Activated naive CD8-positive, alpha-beta T cell treated with anti-CD3 and anti-CD28 coated beads, Interleukin-2, amount 50 U/mL, for 24 hours (primary cell): ENCODE measurements around the gene INPP4B.

Experiments used
- ATAC-seq: fragments of 150-1000 bp; cut with Tn5 transposase; one replicate; pipeline ENCODE4 v1.10.0; 2021
- DNase-seq: peaks from one replicate; pipeline ENCODE4 v3.0.0; 2021
- H3K27ac Mint-ChIP-seq: one replicate; pipeline ENCODE4 v1.8.0; 2021; ENCODE audit warnings: mild to moderate bottlenecking, mixed read lengths
- H3K27me3 Mint-ChIP-seq: one replicate; pipeline ENCODE4 v1.8.0; 2021; ENCODE audit warnings: mixed read lengths
- H3K36me3 Mint-ChIP-seq: one replicate; pipeline ENCODE4 v1.8.0; 2021; ENCODE audit warnings: low read depth, mixed read lengths
- H3K4me1 Mint-ChIP-seq: one replicate; pipeline ENCODE4 v1.8.0; 2021; ENCODE audit warnings: mixed read lengths
- H3K4me3 Mint-ChIP-seq: one replicate; pipeline ENCODE4 v1.8.0; 2021; ENCODE audit warnings: mild to moderate bottlenecking, moderate library complexity, mixed read lengths
- H3K9me3 Mint-ChIP-seq: one replicate; pipeline ENCODE4 v1.8.0; 2021; ENCODE audit warnings: mixed read lengths

INPP4B gene

DNA sequence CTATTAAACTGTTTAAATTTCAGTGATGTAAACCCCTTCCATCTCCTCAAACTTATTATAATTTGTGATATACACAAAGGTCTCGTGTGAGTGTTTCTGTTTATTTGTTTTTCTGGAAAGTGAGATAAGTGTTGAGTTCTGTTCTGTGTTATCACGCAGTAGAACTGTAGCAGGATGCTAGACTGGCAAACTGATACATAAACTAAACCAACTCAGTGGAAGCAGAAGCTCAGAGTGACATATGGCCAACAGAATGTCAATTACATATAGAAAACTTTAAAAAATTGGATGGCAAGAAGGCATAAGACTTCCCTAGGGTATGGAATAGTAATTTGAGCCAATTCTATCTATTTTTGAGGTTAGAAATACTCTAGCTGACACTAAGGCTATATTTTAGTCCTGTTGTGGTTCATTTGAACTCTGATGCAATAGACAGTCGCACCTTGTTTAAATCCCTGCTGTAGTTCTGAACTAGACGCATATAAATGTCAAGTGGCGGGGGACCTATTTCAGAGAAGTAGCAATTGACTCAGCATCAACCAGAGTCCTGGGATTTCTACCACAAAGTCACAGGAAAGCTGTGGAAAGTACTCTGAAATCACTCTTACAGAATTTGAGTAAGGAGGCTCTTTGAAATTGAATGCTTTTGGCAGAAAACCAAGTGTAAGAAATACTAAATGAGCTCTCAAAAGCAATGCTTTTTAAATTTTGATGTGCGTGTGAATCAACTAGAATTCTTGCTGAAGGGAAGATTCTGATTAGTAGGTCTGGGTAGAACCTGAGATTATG lies 294.4 kb downstream of the INPP4B start:
- Mint-ChIP-seq H3K36me3 (no peaks in the 10 kb centered on the region), H3K4me1 (peaks cover 37% of the 10 kb centered on the region), H3K27ac (no peak overlapping the region), H3K4me3 (no peak overlapping the region), H3K9me3 (peaks cover 3% of the 10 kb centered on the region), H3K27me3 (no peaks in the 10 kb centered on the region)
- DNase-seq, result no peak
- no peak for ATAC-seq

DNA sequence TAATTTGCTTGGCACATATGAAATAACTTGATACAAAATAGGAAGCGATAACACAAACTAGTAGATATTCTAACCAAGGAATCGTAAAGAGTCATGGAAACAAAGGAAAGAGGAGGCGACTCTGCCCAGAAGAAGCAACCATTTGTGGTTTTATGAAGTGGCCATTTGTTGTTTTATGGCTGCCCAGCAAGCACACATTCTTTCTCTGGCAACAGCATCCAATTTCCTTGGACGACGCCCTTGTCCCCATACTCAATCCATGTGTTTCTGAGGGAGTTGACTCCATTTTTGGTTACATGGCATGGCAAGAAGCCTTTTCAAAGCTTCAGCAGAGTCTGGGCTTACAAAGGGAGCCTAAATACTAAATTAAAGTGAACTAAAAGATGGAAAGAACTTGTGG lies 295.1 kb downstream of the INPP4B start:
- peaks cover 6% of the 10 kb centered on the region for H3K9me3 Mint-ChIP-seq
- H3K4me3 Mint-ChIP-seq, result no peak overlapping the region
- no peak for ATAC-seq
- H3K27me3 Mint-ChIP-seq, result no peaks in the 10 kb centered on the region
- H3K4me1 Mint-ChIP-seq, result peaks cover 31% of the 10 kb centered on the region
- H3K27ac Mint-ChIP-seq, result peak overlapping the region; percentile 60
- no peaks in the 10 kb centered on the region for H3K36me3 Mint-ChIP-seq
- no peak for DNase-seq

DNA sequence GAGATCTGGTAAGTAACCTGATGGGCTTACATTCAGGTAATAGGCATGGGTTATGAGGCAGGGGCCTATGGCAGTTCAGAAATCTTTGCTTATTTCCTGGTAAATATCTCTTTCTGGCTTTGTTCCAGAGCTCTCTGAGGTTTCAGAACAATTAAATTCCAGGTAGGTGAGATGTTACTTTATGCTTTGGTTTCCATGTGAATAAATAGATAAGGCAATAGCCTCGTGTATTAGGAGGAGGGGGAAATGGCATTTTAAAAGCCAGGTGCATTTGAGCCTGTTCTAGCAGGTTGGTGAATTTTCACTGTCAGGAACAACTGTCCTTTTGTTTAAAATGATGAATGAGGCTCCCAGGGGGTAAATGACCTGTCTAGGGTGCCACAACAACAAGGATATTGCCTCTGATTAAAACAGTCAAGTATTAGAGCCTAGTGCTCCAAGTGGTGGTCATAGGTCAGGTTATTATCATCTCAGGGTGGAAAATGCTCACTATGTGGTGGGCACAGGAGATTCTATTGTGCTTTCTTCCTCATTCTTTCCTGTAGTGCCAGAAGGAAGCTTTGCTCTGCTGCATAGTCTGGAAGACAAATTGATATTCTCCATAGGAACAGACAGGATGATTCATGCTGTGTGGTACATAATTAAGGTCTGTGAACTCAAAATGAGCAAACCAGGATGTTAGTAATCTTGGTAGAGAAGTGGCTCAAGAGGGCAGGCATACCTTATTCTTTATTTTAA lies 296.2 kb downstream of the INPP4B start:
- Mint-ChIP-seq H3K4me3 (no peak overlapping the region), H3K4me1 (peaks cover 29% of the 10 kb centered on the region), H3K27me3 (no peaks in the 10 kb centered on the region), H3K36me3 (no peaks in the 10 kb centered on the region), H3K9me3 (peaks cover 8% of the 10 kb centered on the region), H3K27ac (peak overlapping the region; percentile 33)
- no peak for DNase-seq
- peak; percentile 96 for ATAC-seq

DNA sequence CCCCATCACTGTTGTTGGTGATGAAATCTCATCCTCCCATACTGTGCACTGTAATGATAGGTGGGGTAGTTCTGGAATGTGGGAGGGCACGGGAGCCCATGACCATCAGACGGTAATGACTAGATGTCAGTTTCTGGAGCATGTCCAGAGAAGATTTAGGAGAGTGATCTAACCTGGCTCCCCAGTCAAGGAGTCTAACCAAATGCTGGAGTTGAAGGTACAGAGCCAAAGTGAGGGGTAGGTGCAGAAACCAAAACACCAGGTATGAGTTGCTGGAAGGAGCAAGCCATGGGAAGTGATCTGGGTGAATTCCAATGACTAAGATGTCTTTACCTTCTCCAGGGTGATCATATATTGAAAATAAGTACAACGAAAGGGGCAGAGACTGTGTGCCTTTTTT lies 296.9 kb downstream of the INPP4B start:
- Mint-ChIP-seq H3K4me1 (peaks cover 29% of the 10 kb centered on the region), H3K27me3 (no peaks in the 10 kb centered on the region), H3K4me3 (no peak overlapping the region), H3K27ac (no peak overlapping the region), H3K9me3 (peaks cover 8% of the 10 kb centered on the region), H3K36me3 (no peaks in the 10 kb centered on the region)
- DNase-seq (no peak), ATAC-seq (no peak)

DNA sequence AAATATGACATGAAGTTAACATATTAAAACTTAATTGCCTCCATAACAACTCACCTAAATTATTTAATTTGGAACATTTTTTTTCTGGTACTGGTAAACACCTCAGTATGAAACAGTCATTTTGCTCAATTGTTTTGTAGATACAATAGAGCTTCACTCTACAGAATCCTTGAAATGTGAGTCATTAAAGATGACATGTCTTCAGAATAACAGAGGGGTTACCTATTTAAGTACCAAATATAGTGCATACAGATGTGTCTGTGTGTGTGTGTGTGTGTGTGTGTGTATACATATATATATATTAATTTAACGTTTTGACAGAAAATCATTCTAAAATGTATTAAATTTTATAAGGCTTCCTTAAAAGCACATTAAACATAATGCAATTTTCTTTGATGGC lies 297.6 kb downstream of the INPP4B start:
- no peak overlapping the region for H3K4me3 Mint-ChIP-seq
- peaks cover 29% of the 10 kb centered on the region for H3K4me1 Mint-ChIP-seq
- DNase-seq (no peak), ATAC-seq (no peak)
- peaks cover 8% of the 10 kb centered on the region for H3K9me3 Mint-ChIP-seq
- no peak overlapping the region for H3K27ac Mint-ChIP-seq
- no peaks in the 10 kb centered on the region for H3K36me3 Mint-ChIP-seq
- H3K27me3 Mint-ChIP-seq, result no peaks in the 10 kb centered on the region

DNA sequence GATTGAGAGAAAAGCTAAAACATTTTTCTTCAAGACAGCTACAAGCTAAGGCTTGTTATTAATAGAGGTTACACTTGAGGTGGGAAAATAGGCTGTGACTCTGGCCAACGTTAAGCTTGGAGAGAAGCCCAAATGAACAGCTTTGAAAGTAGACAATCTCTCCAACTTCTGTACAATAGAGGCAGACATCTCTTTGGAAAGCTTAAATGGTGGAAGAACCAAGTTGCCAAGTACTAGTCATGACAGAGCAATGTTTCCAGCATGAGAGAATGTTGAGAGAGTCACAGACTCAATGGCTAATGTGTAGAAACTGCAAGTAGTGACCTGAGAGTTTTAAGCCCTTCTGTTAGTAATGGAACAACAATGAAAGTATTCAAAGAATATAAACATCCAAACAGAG lies 298.1 kb downstream of the INPP4B start:
- Mint-ChIP-seq H3K27me3 (no peaks in the 10 kb centered on the region), H3K36me3 (no peaks in the 10 kb centered on the region), H3K4me3 (no peak overlapping the region), H3K4me1 (peaks cover 27% of the 10 kb centered on the region), H3K27ac (no peak overlapping the region), H3K9me3 (peaks cover 8% of the 10 kb centered on the region)
- no peak for ATAC-seq
- DNase-seq, result no peak

DNA sequence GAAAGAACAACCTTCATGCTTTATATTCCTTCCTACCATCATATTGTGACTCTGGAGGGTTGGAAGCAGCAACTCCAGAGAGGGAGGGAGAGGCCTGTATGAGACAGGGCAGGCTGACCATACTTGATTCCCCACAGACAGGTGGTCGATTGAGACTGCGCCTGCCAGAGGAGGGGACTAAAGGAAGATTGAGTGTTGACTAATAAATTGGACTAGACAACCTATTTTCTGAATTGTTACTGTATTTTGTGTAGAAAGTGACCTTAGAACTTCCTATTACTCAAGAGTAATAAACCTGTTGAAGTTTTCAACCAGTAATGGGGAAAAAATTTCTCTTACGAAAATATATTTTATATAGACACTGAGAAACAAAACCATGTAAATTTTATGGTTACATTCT lies 301.5 kb downstream of the INPP4B start:
- Mint-ChIP-seq H3K27ac (no peak overlapping the region), H3K27me3 (no peaks in the 10 kb centered on the region), H3K36me3 (no peaks in the 10 kb centered on the region), H3K4me1 (peaks cover 15% of the 10 kb centered on the region), H3K4me3 (no peak overlapping the region), H3K9me3 (peaks cover 8% of the 10 kb centered on the region)
- DNase-seq, result no peak
- ATAC-seq, result no peak

DNA sequence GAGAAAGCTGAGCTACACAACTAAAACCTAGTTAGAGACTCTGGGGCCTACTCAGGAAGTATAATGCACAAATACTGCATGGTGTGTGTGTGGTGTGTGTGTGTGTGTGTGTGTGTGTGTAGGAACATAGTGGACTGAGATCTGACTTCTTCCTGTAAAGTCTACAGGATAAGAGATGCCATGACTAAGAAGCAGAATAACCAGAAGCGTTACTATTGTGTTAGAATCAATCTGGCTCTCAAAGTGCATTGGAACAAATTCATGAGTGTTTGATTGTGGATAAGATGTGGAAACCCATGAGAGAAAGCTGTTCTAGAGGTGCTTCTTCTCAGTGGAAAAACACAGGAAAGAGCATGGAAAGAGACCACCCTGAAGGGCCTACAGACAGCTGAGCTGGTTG lies 302.1 kb downstream of the INPP4B start:
- Mint-ChIP-seq H3K4me3 (no peak overlapping the region), H3K36me3 (no peaks in the 10 kb centered on the region), H3K27me3 (no peaks in the 10 kb centered on the region), H3K4me1 (peaks cover 14% of the 10 kb centered on the region), H3K27ac (no peak overlapping the region), H3K9me3 (peaks cover 8% of the 10 kb centered on the region)
- DNase-seq, result no peak
- no peak for ATAC-seq

DNA sequence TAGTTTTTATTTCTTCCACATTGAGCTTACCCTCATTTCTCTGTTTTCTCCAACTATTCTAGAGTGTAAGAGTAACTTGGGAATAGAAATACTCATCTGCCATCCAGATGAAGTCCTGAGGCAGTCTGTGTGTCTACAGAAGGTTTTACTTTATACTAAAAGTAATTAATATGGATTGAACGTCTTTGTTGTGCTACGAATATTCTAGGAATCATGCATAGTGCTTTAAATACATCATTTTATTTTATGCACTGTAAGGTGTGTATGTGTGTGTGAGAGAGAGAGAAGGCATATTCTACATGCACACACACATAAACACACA lies 305.7 kb downstream of the INPP4B start:
- ATAC-seq, result no peak
- H3K4me3 Mint-ChIP-seq, result no peak overlapping the region
- no peaks in the 10 kb centered on the region for H3K9me3 Mint-ChIP-seq
- no peaks in the 10 kb centered on the region for H3K27me3 Mint-ChIP-seq
- no peak for DNase-seq
- H3K27ac Mint-ChIP-seq, result no peak overlapping the region
- peaks cover 18% of the 10 kb centered on the region for H3K4me1 Mint-ChIP-seq
- no peaks in the 10 kb centered on the region for H3K36me3 Mint-ChIP-seq

DNA sequence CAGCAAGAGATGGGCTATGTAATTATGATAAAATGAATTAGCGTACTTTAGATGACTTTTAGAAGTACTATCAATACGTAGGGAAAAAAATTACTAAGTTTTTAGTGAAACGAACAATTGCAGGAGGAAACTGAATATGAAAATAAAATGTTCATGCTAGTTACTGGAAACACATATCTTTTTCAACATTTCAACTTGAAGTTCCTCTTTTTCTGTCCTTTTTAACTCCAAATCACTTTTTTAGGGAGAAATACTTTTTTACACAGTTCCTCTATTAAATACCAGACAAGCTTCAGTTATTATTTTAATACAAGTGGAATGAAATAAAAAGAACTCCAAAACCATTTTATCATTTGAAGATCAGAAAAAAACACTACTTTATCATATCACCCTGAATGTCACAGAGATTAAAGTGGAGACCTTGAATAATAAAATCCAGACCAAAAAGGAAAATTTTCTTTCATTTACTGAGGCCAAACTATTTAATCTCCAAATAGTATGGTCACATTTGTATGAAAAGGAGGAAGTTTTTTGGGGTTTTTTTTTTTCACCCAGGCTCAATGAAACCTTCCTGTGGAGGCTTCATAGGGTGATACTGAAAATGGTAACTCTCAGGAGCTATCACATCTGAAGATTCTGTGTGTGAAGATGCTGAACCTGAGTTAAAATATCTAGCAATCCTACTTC lies 306.2 kb downstream of the INPP4B start:
- no peaks in the 10 kb centered on the region for H3K36me3 Mint-ChIP-seq

DNA sequence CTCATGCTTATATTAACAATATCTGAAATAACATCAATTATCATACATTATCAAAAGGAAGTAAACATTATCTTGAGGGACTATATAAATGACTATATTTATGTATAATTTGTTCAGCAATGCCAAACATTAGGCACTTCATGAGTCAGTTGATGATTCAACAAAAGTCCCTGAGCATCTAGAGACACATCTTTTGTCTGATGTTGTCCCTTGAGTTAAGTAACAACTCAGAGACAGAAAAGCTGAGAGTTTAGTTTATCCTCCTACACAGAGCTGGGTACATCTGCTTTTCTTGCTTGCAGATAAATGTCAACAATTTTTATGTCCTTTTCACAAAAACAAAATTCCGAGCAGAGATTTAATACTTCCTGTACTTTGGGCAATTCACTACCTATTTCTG lies 311.1 kb downstream of the INPP4B start:
- DNase-seq (no peak), ATAC-seq (no peak)
- H3K4me3 Mint-ChIP-seq, result no peak overlapping the region
- peaks cover 15% of the 10 kb centered on the region for H3K4me1 Mint-ChIP-seq
- no peaks in the 10 kb centered on the region for H3K9me3 Mint-ChIP-seq
- H3K27ac Mint-ChIP-seq, result no peak overlapping the region
- H3K36me3 Mint-ChIP-seq, result no peaks in the 10 kb centered on the region
- no peaks in the 10 kb centered on the region for H3K27me3 Mint-ChIP-seq

More for the DNA sequence above, 306.2 kb downstream of the INPP4B start:
- DNase-seq, result no peak
- H3K9me3 Mint-ChIP-seq, result no peaks in the 10 kb centered on the region
- ATAC-seq, result no peak
- H3K27ac Mint-ChIP-seq, result no peak overlapping the region
- peaks cover 18% of the 10 kb centered on the region for H3K4me1 Mint-ChIP-seq
- H3K4me3 Mint-ChIP-seq, result no peak overlapping the region
- H3K27me3 Mint-ChIP-seq, result no peaks in the 10 kb centered on the region

DNA sequence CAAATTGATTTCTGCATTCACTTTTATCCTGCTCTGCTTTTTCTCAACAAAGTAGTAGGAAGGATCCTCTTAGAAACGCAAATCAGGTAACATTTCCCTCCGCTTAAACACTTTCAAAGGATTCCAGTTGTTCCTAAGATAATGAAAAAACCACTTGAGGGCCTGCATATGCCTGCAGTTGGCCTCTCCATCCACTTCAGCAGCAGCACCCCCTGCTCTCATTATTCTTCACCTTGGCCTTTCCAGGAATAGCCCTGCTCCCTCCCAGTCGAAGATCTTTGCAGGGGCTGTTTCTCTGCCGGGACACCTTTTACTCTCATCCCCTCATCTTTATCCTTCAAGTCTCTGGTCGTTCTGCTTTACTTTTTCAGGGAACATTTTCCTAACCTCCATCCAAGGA lies 314.0 kb downstream of the INPP4B start:
- no peak for ATAC-seq
- H3K36me3 Mint-ChIP-seq, result no peaks in the 10 kb centered on the region
- no peaks in the 10 kb centered on the region for H3K9me3 Mint-ChIP-seq
- DNase-seq, result no peak
- no peak overlapping the region for H3K27ac Mint-ChIP-seq
- no peak overlapping the region for H3K4me3 Mint-ChIP-seq
- no peaks in the 10 kb centered on the region for H3K27me3 Mint-ChIP-seq
- peaks cover 3% of the 10 kb centered on the region for H3K4me1 Mint-ChIP-seq

DNA sequence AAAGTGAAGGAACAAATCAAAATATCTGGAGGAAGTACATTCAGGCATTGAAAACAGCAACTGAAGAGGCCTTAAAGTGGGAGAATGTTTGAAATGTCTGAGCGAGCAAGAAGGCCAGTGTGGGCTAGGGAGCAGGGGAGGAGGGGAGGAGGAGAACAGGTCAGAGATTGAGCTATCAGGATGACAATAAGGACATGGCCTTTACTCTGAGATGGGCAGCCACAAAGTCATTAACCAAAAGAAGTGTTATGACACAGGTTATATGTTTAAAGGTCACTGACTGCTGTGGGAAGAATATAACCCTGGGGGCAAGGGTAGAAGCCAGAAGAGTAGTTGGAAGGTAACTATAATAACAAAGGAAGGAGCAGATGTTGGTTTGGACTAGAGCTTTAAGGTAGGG lies 315.4 kb downstream of the INPP4B start:
- Mint-ChIP-seq H3K36me3 (no peaks in the 10 kb centered on the region), H3K27me3 (no peaks in the 10 kb centered on the region), H3K27ac (no peak overlapping the region), H3K9me3 (no peaks in the 10 kb centered on the region), H3K4me3 (no peak overlapping the region), H3K4me1 (peaks cover 3% of the 10 kb centered on the region)
- DNase-seq, result no peak
- ATAC-seq, result peak; percentile 40

DNA sequence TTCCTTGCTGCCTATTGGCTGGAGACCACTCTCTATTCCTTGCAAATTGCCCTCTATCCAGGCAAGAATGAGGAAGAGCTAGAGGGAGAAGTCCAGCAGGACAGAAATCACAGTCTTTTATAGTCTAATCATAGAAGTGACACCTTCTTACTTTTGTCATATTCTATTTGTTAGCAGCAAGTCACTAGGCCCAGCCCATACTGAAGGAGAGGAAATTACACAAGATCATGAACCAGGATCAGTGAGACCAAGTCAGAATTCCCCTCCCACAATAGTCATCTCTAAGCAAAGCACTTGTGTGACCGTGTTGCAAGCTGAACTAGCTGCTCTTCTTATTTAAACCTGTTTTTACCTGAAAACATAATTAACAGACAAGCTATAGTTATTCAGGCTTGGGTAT lies 317.7 kb downstream of the INPP4B start:
- no peak for ATAC-seq
- Mint-ChIP-seq H3K27ac (no peak overlapping the region), H3K27me3 (no peaks in the 10 kb centered on the region)

DNA sequence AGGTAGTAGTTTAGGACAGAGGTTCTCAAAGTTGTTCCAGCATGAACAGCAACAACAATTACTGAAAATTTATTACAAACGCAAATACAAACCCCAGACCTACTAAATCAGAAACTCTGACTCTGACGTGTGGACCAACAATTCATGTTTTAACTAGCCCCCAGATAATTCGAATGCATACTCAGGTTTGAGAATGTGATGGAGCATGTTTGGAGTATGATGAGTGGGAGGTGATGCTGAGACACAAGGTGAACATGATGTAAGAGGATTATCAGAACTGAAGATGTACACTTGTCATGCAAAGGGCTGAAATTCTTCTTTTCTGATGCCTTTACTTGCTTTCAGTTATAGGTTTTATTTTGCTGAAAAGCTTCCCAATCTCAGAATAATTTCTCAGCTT lies 323.0 kb downstream of the INPP4B start:
- no peaks in the 10 kb centered on the region for H3K4me1 Mint-ChIP-seq
- no peaks in the 10 kb centered on the region for H3K36me3 Mint-ChIP-seq
- H3K4me3 Mint-ChIP-seq, result no peak overlapping the region
- no peak for ATAC-seq
- H3K27ac Mint-ChIP-seq, result no peak overlapping the region
- no peaks in the 10 kb centered on the region for H3K9me3 Mint-ChIP-seq
- DNase-seq, result no peak
- H3K27me3 Mint-ChIP-seq, result no peaks in the 10 kb centered on the region

More for the DNA sequence above, 317.7 kb downstream of the INPP4B start:
- Mint-ChIP-seq H3K4me3 (no peak overlapping the region), H3K4me1 (peaks cover 3% of the 10 kb centered on the region), H3K9me3 (no peaks in the 10 kb centered on the region), H3K36me3 (no peaks in the 10 kb centered on the region)
- no peak for DNase-seq
